IPS-18a (cell line): Measurements from ENCODE around the gene BRD4.
A peak's percentile ranks its signal among the peaks of the same experiment; 100 is the strongest.

Experiments
- H3K27ac ChIP-seq: one replicate; pipeline ENCODE4 v1.5.1; 2013; ENCODE audit warnings: low read length
- H3K27me3 ChIP-seq: one replicate; pipeline ENCODE4 v1.6.1; 2013; ENCODE audit warnings: mild to moderate bottlenecking, low read length; ENCODE audit not compliant: control insufficient read depth, insufficient read depth
- H3K36me3 ChIP-seq: one replicate; pipeline ENCODE4 v1.6.1; 2013; ENCODE audit warnings: low read depth, low read length; ENCODE audit not compliant: control insufficient read depth
- H3K4me1 ChIP-seq: one replicate; pipeline ENCODE4 v1.6.1; 2013; ENCODE audit warnings: low read depth, low read length; ENCODE audit not compliant: control insufficient read depth
- H3K4me3 ChIP-seq: one replicate; pipeline ENCODE4 v1.5.1; 2013; ENCODE audit warnings: low read length
- H3K9ac ChIP-seq: one replicate; pipeline ENCODE4 v1.6.1; 2013; ENCODE audit warnings: mild to moderate bottlenecking, low read length, moderate library complexity
- H3K9me3 ChIP-seq: one replicate; pipeline ENCODE4 v1.6.1; 2013; ENCODE audit warnings: low read depth, low read length; ENCODE audit not compliant: control insufficient read depth

The BRD4 gene

GRCh38 chr19:15239337-15239949 is 92.9 kb downstream of the BRD4 start:
- H3K9ac ChIP-seq, result no peak overlapping the region
- no peaks in the 10 kb centered on the region for H3K27me3 ChIP-seq
- no peak overlapping the region for H3K27ac ChIP-seq
- no peaks in the 10 kb centered on the region for H3K9me3 ChIP-seq
- no peak overlapping the region for H3K4me3 ChIP-seq
- H3K4me1 ChIP-seq, result no peaks in the 10 kb centered on the region
- H3K36me3 ChIP-seq, result peaks cover 71% of the 10 kb centered on the region

- no peaks in the 10 kb centered on the region for H3K4me1 ChIP-seq
- no peaks in the 10 kb centered on the region for H3K9me3 ChIP-seq
- H3K36me3 ChIP-seq, result peaks cover 67% of the 10 kb centered on the region
- no peaks in the 10 kb centered on the region for H3K27me3 ChIP-seq
- no peak overlapping the region for H3K4me3 ChIP-seq
- H3K27ac ChIP-seq, result no peak overlapping the region
- H3K9ac ChIP-seq, result no peak overlapping the region
These were observed 93.6 kb downstream of the BRD4 start for GRCh38 chr19:15238639-15239155.

- Histone ChIP-seq H3K4me1 (no peaks in the 10 kb centered on the region), H3K4me3 (no peak overlapping the region), H3K36me3 (peaks cover 64% of the 10 kb centered on the region), H3K27ac (no peak overlapping the region), H3K27me3 (no peaks in the 10 kb centered on the region), H3K9ac (no peak overlapping the region), H3K9me3 (no peaks in the 10 kb centered on the region)
These were observed 94.3 kb downstream of the BRD4 start for GRCh38 chr19:15237759-15238638.

- H3K36me3 ChIP-seq, result peaks cover 56% of the 10 kb centered on the region
- H3K4me3 ChIP-seq, result no peak overlapping the region
- H3K4me1 ChIP-seq, result no peaks in the 10 kb centered on the region
- no peaks in the 10 kb centered on the region for H3K9me3 ChIP-seq
- H3K27ac ChIP-seq, result no peak overlapping the region
- no peak overlapping the region for H3K9ac ChIP-seq
- H3K27me3 ChIP-seq, result peaks cover 3% of the 10 kb centered on the region
These were observed 95.5 kb downstream of the BRD4 start for GRCh38 chr19:15236886-15237285.

GRCh38 chr19:15235781-15236180 is 96.6 kb downstream of the BRD4 start:
- Histone ChIP-seq H3K9me3 (no peaks in the 10 kb centered on the region), H3K36me3 (peaks cover 49% of the 10 kb centered on the region), H3K4me1 (peaks cover 5% of the 10 kb centered on the region), H3K27ac (no peak overlapping the region), H3K9ac (no peak overlapping the region), H3K4me3 (no peak overlapping the region), H3K27me3 (peaks cover 3% of the 10 kb centered on the region)

GRCh38 chr19:15234431-15235130 is 97.8 kb downstream of the BRD4 start:
- Histone ChIP-seq H3K27me3 (peaks cover 3% of the 10 kb centered on the region), H3K27ac (no peak overlapping the region), H3K4me1 (peaks cover 5% of the 10 kb centered on the region), H3K9ac (no peak overlapping the region), H3K36me3 (peaks cover 37% of the 10 kb centered on the region), H3K9me3 (no peaks in the 10 kb centered on the region), H3K4me3 (no peak overlapping the region)

- H3K9me3 ChIP-seq, result no peaks in the 10 kb centered on the region
- no peak overlapping the region for H3K27ac ChIP-seq
- peak overlapping the region; percentile 61 for H3K9ac ChIP-seq
- peaks cover 3% of the 10 kb centered on the region for H3K27me3 ChIP-seq
- H3K4me1 ChIP-seq, result peaks cover 5% of the 10 kb centered on the region
- H3K4me3 ChIP-seq, result peak overlapping the region; percentile 72
- H3K36me3 ChIP-seq, result peaks cover 17% of the 10 kb centered on the region
These were observed 101.1 kb downstream of the BRD4 start for GRCh38 chr19:15231271-15231670.

- H3K36me3 ChIP-seq, result peaks cover 9% of the 10 kb centered on the region
These were observed 105.1 kb downstream of the BRD4 start for GRCh38 chr19:15227261-15227660.

GRCh38 chr19:15225760-15226159 is 106.6 kb downstream of the BRD4 start:
- H3K4me1 ChIP-seq, result no peaks in the 10 kb centered on the region
- H3K9ac ChIP-seq, result no peak overlapping the region
- no peak overlapping the region for H3K27ac ChIP-seq
- H3K9me3 ChIP-seq, result no peaks in the 10 kb centered on the region
- H3K4me3 ChIP-seq, result no peak overlapping the region
- H3K36me3 ChIP-seq, result peaks cover 9% of the 10 kb centered on the region
- H3K27me3 ChIP-seq, result no peaks in the 10 kb centered on the region

More at GRCh38 chr19:15227261-15227660, 105.1 kb downstream of the BRD4 start:
- Histone ChIP-seq H3K27me3 (peaks cover 3% of the 10 kb centered on the region), H3K4me1 (peaks cover 5% of the 10 kb centered on the region), H3K27ac (no peak overlapping the region), H3K4me3 (no peak overlapping the region), H3K9ac (no peak overlapping the region), H3K9me3 (no peaks in the 10 kb centered on the region)

- Histone ChIP-seq H3K4me3 (peak overlapping the region; percentile 61), H3K27ac (no peak overlapping the region), H3K36me3 (peaks cover 9% of the 10 kb centered on the region), H3K9me3 (no peaks in the 10 kb centered on the region), H3K4me1 (no peaks in the 10 kb centered on the region), H3K9ac (peak overlapping the region; percentile 32), H3K27me3 (no peaks in the 10 kb centered on the region)
These were observed 108.5 kb downstream of the BRD4 start for GRCh38 chr19:15223649-15224361.
